PC-3 (cell line): Measurements from ENCODE around the gene ITGA7. TPM values are rescaled to one million over a fixed set of nuclear protein-coding genes. Genes with fewer than 3 reads are reported as not detected.

ENCODE experiments used
- ATAC-seq: fragments of 200-7000 bp; cut with Tn5 transposase; 2 replicates; pipeline ENCODE4 v1.9.1; 2020; ENCODE audit warnings: mild to moderate bottlenecking, moderate library complexity
- BruUV-seq: library from RNA; stranded (reverse); fragments of 400-500 nt; replicated peaks from 2 replicates; lab custom pipeline; 2021; lab: Mats Ljungman, UMichigan
- CTCF ChIA-PET: fragments of 300-600 bp; sonication (Branson Sonifier 250); formaldehyde crosslinking; loops from one replicate; lab custom pipeline; 2022; ENCODE audit warnings: antibody characterized with exemption; lab: Charles Lee
- POLR2A ChIA-PET: fragments of 300-600 bp; sonication (Branson Sonifier 250); formaldehyde crosslinking; loops from one replicate; lab custom pipeline; 2022; ENCODE audit warnings: antibody characterized with exemption; ENCODE audit not compliant: unreplicated experiment; lab: Charles Lee
- DNase-seq: peaks from one replicate; pipeline ENCODE4 v3.0.0-alpha.2; 2015
- H2AFZ ChIP-seq: fragments of 300-600 bp; sonication (generic); 2 replicates; pipeline ENCODE4 v1.6.0; 2016; ENCODE audit warnings: antibody characterized with exemption, low read length
- H3F3A ChIP-seq: fragments of 300-600 bp; sonication (generic); one replicate; pipeline ENCODE4 v1.6.0; 2017; ENCODE audit warnings: antibody characterized with exemption, low read length, control low read depth, mild to moderate bottlenecking; ENCODE audit not compliant: unreplicated experiment
- H3K27ac ChIP-seq: fragments of 300-600 bp; sonication (generic); 2 replicates; pipeline ENCODE4 v1.5.1; 2016; ENCODE audit warnings: mild to moderate bottlenecking, low read length
- H3K27me3 ChIP-seq: fragments of 300-600 bp; sonication (generic); 2 replicates; pipeline ENCODE4 v1.6.1; 2016; ENCODE audit warnings: low read length, mixed read lengths
- H3K36me3 ChIP-seq: fragments of 300-600 bp; sonication (generic); 2 replicates; pipeline ENCODE4 v1.6.1; 2016; ENCODE audit warnings: low read depth, mixed run types, low read length, mixed read lengths
- H3K4me1 ChIP-seq: fragments of 300-600 bp; sonication (generic); 2 replicates; pipeline ENCODE4 v1.5.1; 2016; ENCODE audit warnings: low read length; ENCODE audit not compliant: insufficient read depth
- H3K4me2 ChIP-seq: fragments of 300-600 bp; sonication (generic); 2 replicates; pipeline ENCODE4 v1.6.0; 2016; ENCODE audit warnings: low read length
- H3K4me3 ChIP-seq: fragments of 300-600 bp; sonication (generic); 2 replicates; pipeline ENCODE4 v1.5.1; 2016; ENCODE audit warnings: mild to moderate bottlenecking, low read length, mixed read lengths
- H3K79me2 ChIP-seq: fragments of 300-600 bp; sonication (generic); 2 replicates; pipeline ENCODE4 v1.6.1; 2017; ENCODE audit warnings: low read length, mixed read lengths
- H3K9ac ChIP-seq: fragments of 300-600 bp; sonication (generic); 2 replicates; pipeline ENCODE4 v1.6.0; 2016; ENCODE audit warnings: mild to moderate bottlenecking, low read length
- H3K9me2 ChIP-seq: fragments of 300-600 bp; sonication (generic); replicated peaks from 2 replicates; pipeline ENCODE4 v1.6.1; 2016; ENCODE audit warnings: mixed run types, low read length, mixed read lengths
- H3K9me3 ChIP-seq: fragments of 300-600 bp; sonication (generic); 2 replicates; pipeline ENCODE4 v1.6.1; 2016; ENCODE audit warnings: low read length, mixed read lengths
- H4K20me1 ChIP-seq: fragments of 300-600 bp; sonication (generic); 2 replicates; pipeline ENCODE4 v1.6.1; 2016; ENCODE audit warnings: low read length, mixed read lengths
- EZH2 ChIP-seq: fragments of 300-600 bp; sonication (generic); IDR thresholded peaks from one replicate; pipeline ENCODE4 v1.6.1; 2017; ENCODE audit warnings: antibody characterized with exemption, mild to moderate bottlenecking, low read length; ENCODE audit not compliant: unreplicated experiment
- EZH2phosphoT487 ChIP-seq: fragments of 300-600 bp; sonication (generic); IDR thresholded peaks from 2 replicates; pipeline ENCODE4 v1.6.1; 2018; ENCODE audit warnings: mild to moderate bottlenecking, antibody characterized with exemption, low read length, borderline replicate concordance
- intact Hi-C: fragments of 100-400 bp; cut with micrococcal nuclease; formaldehyde crosslinking; loops from 2 replicates; pipeline ENCODE4 v1.9.0; 2023
- total RNA-seq: library from RNA; depleted of rRNA; stranded (reverse); fragments of >200 nt; gene quantifications from 2 replicates; pipeline ENCODE4 v1.2.3, GENCODE V29; 2014
- TF ChIP-seq, protein P1 (sequence below): fragments of 300-600 bp; sonication (generic); conservative IDR thresholded peaks from 2 replicates; pipeline ENCODE4 v1.5.1; 2017; ENCODE audit warnings: antibody characterized with exemption, low read depth, mild to moderate bottlenecking, low read length

Gene ITGA7
- total RNA-seq, 1 experiment from 2014 or later, result 4.4 TPM

GRCh38 chr12:55743406-55744339 is 36.0 kb upstream of the ITGA7 start:
- peak overlapping the region; percentile 87 for H3K4me3 ChIP-seq
- H3K36me3 ChIP-seq, result no peaks in the 10 kb centered on the region
- no peaks in the 10 kb centered on the region for H3K27me3 ChIP-seq
- H3K9me2 ChIP-seq, result no peaks in the 10 kb centered on the region
- H4K20me1 ChIP-seq, result no peaks in the 10 kb centered on the region
- ChIA-PET POLR2A (interaction anchor here (0.5 to 0.6 kb wide), 3 partner anchors 13 to 361 kb away, joined by 4 to 5 read pairs (median 5); partner anchors contain the start of gene PA2G4), CTCF (interaction anchor here (0.6 kb wide), 1 partner anchor 172 kb away, joined by 3 read pairs; no protein-coding TSS in a partner anchor)
- BruUV-seq, result TSS peak; percentile 56
- intact Hi-C loops, result loop anchor here (5.0 kb wide), 1 partner anchor 74 kb away; the partner anchor contains the start of genes ORMDL2 and SARNP
- no peaks in the 10 kb centered on the region for H3K79me2 ChIP-seq
- peak; percentile 67 for DNase-seq
- H3F3A ChIP-seq, result no peaks in the 10 kb centered on the region
- TF ChIP-seq, protein P1, sequence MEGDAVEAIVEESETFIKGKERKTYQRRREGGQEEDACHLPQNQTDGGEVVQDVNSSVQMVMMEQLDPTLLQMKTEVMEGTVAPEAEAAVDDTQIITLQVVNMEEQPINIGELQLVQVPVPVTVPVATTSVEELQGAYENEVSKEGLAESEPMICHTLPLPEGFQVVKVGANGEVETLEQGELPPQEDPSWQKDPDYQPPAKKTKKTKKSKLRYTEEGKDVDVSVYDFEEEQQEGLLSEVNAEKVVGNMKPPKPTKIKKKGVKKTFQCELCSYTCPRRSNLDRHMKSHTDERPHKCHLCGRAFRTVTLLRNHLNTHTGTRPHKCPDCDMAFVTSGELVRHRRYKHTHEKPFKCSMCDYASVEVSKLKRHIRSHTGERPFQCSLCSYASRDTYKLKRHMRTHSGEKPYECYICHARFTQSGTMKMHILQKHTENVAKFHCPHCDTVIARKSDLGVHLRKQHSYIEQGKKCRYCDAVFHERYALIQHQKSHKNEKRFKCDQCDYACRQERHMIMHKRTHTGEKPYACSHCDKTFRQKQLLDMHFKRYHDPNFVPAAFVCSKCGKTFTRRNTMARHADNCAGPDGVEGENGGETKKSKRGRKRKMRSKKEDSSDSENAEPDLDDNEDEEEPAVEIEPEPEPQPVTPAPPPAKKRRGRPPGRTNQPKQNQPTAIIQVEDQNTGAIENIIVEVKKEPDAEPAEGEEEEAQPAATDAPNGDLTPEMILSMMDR, result no peak; the same call in 1 of the 2 replicates
- TF ChIP-seq EZH2 (no peak), EZH2phosphoT487 (no peak)
- H2AFZ ChIP-seq, result peak overlapping the region; percentile 95
- no peak overlapping the region for H3K27ac ChIP-seq
- H3K4me2 ChIP-seq, result peak overlapping the region; percentile 100
- peaks cover 13% of the 10 kb centered on the region; the same call in 1 of the 2 replicates for H3K4me1 ChIP-seq
- peak overlapping the region; percentile 41; the same call in 1 of the 2 replicates for H3K9ac ChIP-seq
- no peaks in the 10 kb centered on the region for H3K9me3 ChIP-seq
- ATAC-seq, result peak; percentile 66

DNA sequence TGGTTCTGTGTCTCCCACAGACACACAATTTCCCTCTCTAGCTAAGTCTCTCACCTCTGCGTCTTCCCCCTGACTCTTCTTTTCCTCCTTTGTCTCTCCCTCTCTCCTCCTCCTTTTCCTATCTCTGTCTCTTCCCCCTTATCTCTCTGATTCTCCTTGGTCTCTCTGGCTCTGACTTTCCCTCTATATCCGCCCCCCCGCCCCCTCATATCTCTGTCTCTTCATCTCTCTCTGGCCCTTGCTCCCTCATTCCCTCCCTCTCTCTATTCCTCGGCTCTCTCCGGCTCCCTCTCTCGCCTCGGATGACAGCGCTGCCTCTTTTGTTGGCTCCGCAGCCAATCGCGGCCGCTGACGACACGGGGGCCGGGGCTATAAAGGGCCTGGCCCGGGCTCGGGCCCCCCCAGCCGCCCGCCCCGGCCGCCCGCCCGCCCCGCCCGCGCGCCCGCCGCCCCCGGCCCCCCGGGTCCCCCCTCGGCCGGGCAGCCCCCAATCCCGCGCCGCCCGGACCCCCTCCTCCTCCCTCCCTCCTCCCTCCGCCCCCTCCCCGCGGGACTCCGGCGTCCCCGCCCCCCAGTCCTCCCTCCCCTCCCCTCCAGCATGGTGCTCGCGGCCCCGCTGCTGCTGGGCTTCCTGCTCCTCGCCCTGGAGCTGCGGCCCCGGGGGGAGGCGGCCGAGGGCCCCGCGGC is 35.2 kb upstream of the ITGA7 start, which contains the start of gene GDF11:
Gene GDF11 (plus strand): TSS at position 404 of the 687 bp plus-strand sequence. CDS start 195 bp downstream, at position 599.
- Histone ChIP-seq H3F3A (no peaks in the 10 kb centered on the region), H3K4me3 (peak within 1 kb of the TSS; percentile 87), H4K20me1 (no peaks in the 10 kb centered on the region), H3K79me2 (no peaks in the 10 kb centered on the region), H3K9me3 (no peaks in the 10 kb centered on the region), H3K27ac (no peak within 1 kb of the TSS), H3K9me2 (no peaks in the 10 kb centered on the region), H3K27me3 (no peaks in the 10 kb centered on the region), H3K9ac (peak within 1 kb of the TSS; percentile 41; the same call in 1 of the 2 replicates), H3K4me2 (peak within 1 kb of the TSS; percentile 100), H2AFZ (peak within 1 kb of the TSS; percentile 95), H3K4me1 (peaks cover 20% of the 10 kb centered on the region), H3K36me3 (no peaks in the 10 kb centered on the region)
- intact Hi-C loops, result loop anchor here (5.0 kb wide), 1 partner anchor 74 kb away; the partner anchor contains the start of genes ORMDL2 and SARNP
- TF ChIP-seq, protein P1, result no peak
- TF ChIP-seq EZH2 (no peak), EZH2phosphoT487 (no peak)
- ChIA-PET POLR2A (interaction anchor here (0.5 kb wide), 1 partner anchor 361 kb away, joined by 5 read pairs; the partner anchor contains the start of gene PA2G4), CTCF (no interaction called here)
- DNase-seq (peak; percentile 80), ATAC-seq (peak; percentile 73)
- no TSS peak for BruUV-seq
